Activated CD4-positive, alpha-beta T cell treated with anti-CD3 and anti-CD28 coated beads, Interleukin-2, amount 50 U/mL, for 16 hours (primary cell): ENCODE data around the gene TFCP2L1.
"Not testable (repeated sequence)": the region's sequence is repeated elsewhere in the genome, so short reads cannot be mapped to it uniquely, and the experiment has no call there.

Source experiments
- DNase-seq: peaks from one replicate; pipeline ENCODE4 v3.0.0-alpha.2; 2020

TFCP2L1 gene

GRCh38 chr2:121239969-121240368 is 45.0 kb downstream of the TFCP2L1 start:
- no peak for DNase-seq

GRCh38 chr2:121239471-121239870 is 45.5 kb downstream of the TFCP2L1 start:
- no peak for DNase-seq

GRCh38 chr2:121238828-121239227 is 46.2 kb downstream of the TFCP2L1 start:
- DNase-seq = no peak

- DNase-seq = no peak
These were observed 46.9 kb downstream of the TFCP2L1 start for GRCh38 chr2:121237980-121238665.

GRCh38 chr2:121237336-121237979 is 47.5 kb downstream of the TFCP2L1 start:
- DNase-seq = no peak

GRCh38 chr2:121236650-121237180 is 48.3 kb downstream of the TFCP2L1 start:
- DNase-seq = no peak

- DNase-seq = no peak
These were observed 48.8 kb downstream of the TFCP2L1 start for GRCh38 chr2:121236101-121236640.

- no peak for DNase-seq
These were observed 49.5 kb downstream of the TFCP2L1 start for GRCh38 chr2:121235542-121235941.

GRCh38 chr2:121234791-121235190 is 50.2 kb downstream of the TFCP2L1 start:
- DNase-seq = no peak

GRCh38 chr2:121234144-121234543 is 50.9 kb downstream of the TFCP2L1 start:
- DNase-seq = no peak

- DNase-seq = no peak
These were observed 51.4 kb downstream of the TFCP2L1 start for GRCh38 chr2:121233486-121234110.

- DNase-seq = no peak
These were observed 52.3 kb downstream of the TFCP2L1 start for GRCh38 chr2:121232626-121233265.

- DNase-seq = no peak
These were observed 53.5 kb downstream of the TFCP2L1 start for GRCh38 chr2:121231385-121232000.

GRCh38 chr2:121228521-121228920 is 56.5 kb downstream of the TFCP2L1 start:
- no peak for DNase-seq

- not testable (repeated sequence) for DNase-seq
These were observed 57.4 kb downstream of the TFCP2L1 start for GRCh38 chr2:121227381-121228144.

GRCh38 chr2:121225681-121226080 is 59.3 kb downstream of the TFCP2L1 start:
- not testable (repeated sequence) for DNase-seq

GRCh38 chr2:121220995-121221394 is 64.0 kb downstream of the TFCP2L1 start:
- no peak for DNase-seq

GRCh38 chr2:121219866-121220265 is 65.1 kb downstream of the TFCP2L1 start:
- DNase-seq = no peak

- DNase-seq = no peak
These were observed 66.5 kb downstream of the TFCP2L1 start for GRCh38 chr2:121218386-121218938.

GRCh38 chr2:121217627-121218026 is 67.4 kb downstream of the TFCP2L1 start:
- no peak for DNase-seq

GRCh38 chr2:121214296-121214695 is 70.7 kb downstream of the TFCP2L1 start:
- no peak for DNase-seq

GRCh38 chr2:121213386-121213785 is 71.6 kb downstream of the TFCP2L1 start:
- DNase-seq = no peak
